Measurements from ENCODE around the gene R3HDM4. TPM values are rescaled to one million over a fixed set of nuclear protein-coding genes. Genes with fewer than 3 reads are reported as not detected.

Gene R3HDM4
- total and polyA plus RNA-seq, 9 of the 15 experiments (the other 6 are each of a cell fraction or from before 2014, with no cell fraction given) = 3.2 to 154 (median 59.0) TPM

GRCh38 chr19:925526-926322, 12.7 kb upstream of the R3HDM4 start, which contains the start of gene ARID3A (continued):
- TF ChIP-seq, protein P1, sequence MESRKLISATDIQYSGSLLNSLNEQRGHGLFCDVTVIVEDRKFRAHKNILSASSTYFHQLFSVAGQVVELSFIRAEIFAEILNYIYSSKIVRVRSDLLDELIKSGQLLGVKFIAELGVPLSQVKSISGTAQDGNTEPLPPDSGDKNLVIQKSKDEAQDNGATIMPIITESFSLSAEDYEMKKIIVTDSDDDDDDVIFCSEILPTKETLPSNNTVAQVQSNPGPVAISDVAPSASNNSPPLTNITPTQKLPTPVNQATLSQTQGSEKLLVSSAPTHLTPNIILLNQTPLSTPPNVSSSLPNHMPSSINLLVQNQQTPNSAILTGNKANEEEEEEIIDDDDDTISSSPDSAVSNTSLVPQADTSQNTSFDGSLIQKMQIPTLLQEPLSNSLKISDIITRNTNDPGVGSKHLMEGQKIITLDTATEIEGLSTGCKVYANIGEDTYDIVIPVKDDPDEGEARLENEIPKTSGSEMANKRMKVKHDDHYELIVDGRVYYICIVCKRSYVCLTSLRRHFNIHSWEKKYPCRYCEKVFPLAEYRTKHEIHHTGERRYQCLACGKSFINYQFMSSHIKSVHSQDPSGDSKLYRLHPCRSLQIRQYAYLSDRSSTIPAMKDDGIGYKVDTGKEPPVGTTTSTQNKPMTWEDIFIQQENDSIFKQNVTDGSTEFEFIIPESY (CRISPR knock-in tag; IDR thresholded peaks at IDR 0.05) = no peak
- no peak; the same call in 1 of the 2 replicates for TF ChIP-seq NCOA6 (IDR thresholded peaks at IDR 0.05)
- no peak for TF ChIP-seq SRSF7 (optimal IDR thresholded peaks at IDR 0.05; ENCODE audit: low read depth, low read length)
- no peak for TF ChIP-seq ZNF384 (IDR thresholded peaks at IDR 0.05; ENCODE audit: low read depth, low read length)
- no peak for TF ChIP-seq ZKSCAN8 (CRISPR knock-in tag; IDR thresholded peaks at IDR 0.05)
- TF ChIP-seq, protein P2, sequence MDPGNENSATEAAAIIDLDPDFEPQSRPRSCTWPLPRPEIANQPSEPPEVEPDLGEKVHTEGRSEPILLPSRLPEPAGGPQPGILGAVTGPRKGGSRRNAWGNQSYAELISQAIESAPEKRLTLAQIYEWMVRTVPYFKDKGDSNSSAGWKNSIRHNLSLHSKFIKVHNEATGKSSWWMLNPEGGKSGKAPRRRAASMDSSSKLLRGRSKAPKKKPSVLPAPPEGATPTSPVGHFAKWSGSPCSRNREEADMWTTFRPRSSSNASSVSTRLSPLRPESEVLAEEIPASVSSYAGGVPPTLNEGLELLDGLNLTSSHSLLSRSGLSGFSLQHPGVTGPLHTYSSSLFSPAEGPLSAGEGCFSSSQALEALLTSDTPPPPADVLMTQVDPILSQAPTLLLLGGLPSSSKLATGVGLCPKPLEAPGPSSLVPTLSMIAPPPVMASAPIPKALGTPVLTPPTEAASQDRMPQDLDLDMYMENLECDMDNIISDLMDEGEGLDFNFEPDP (CRISPR knock-in tag; IDR thresholded peaks at IDR 0.05) = no peak
- TF ChIP-seq DIDO1 (tag; IDR thresholded peaks at IDR 0.05; ENCODE audit: low read depth) = no peak
- TF ChIP-seq SPI1 (IDR thresholded peaks at IDR 0.05; ENCODE audit: borderline replicate concordance, low read depth, low read length) = peak; percentile 75
- no peak for TF ChIP-seq HOXB6 (CRISPR knock-in tag; IDR thresholded peaks at IDR 0.05; ENCODE audit: borderline replicate concordance)
- no peak for TF ChIP-seq ZNF445 (CRISPR knock-in tag; IDR thresholded peaks at IDR 0.05; ENCODE audit: low read depth)
- no peak for TF ChIP-seq BRCA1 (IDR thresholded peaks at IDR 0.05)
- TF ChIP-seq BRCA1 (CRISPR knock-in tag; IDR thresholded peaks at IDR 0.05) = no peak
- TF ChIP-seq ZNF253 (CRISPR knock-in tag; conservative IDR thresholded peaks at IDR 0.05) = no peak
- TF ChIP-seq HMG20B (CRISPR knock-in tag; IDR thresholded peaks at IDR 0.05) = no peak
- TF ChIP-seq NR3C1 (CRISPR knock-in tag; IDR thresholded peaks at IDR 0.05) = no peak
- no peak for TF ChIP-seq USF1 (CRISPR knock-in tag; IDR thresholded peaks at IDR 0.05)
- no peak for TF ChIP-seq SMARCC2 (IDR thresholded peaks at IDR 0.05; ENCODE audit: low read depth)
- no peak for TF ChIP-seq SLC30A9 (CRISPR knock-in tag; IDR thresholded peaks at IDR 0.05)
- peak; percentile 82 for TF ChIP-seq RBM25 (IDR thresholded peaks at IDR 0.05; ENCODE audit: low read depth, low read length, severe bottlenecking)
- peak; percentile 23; the same call in 1 of the 2 replicates for TF ChIP-seq RB1 (IDR thresholded peaks at IDR 0.05; ENCODE audit: low read depth)
- TF ChIP-seq CHD4 (IDR thresholded peaks at IDR 0.05; ENCODE audit: insufficient read depth, insufficient replicate concordance, low read depth, low read length, poor library complexity, severe bottlenecking) = no peak
- TF ChIP-seq ZNF23 (CRISPR knock-in tag; IDR thresholded peaks at IDR 0.05) = no peak
- TF ChIP-seq MEF2D (tag; conservative IDR thresholded peaks at IDR 0.05; ENCODE audit: low read depth) = no peak
- no peak for TF ChIP-seq ZBTB1 (CRISPR knock-in tag; IDR thresholded peaks at IDR 0.05; ENCODE audit: borderline replicate concordance, low read depth)
- TF ChIP-seq ZNF124 (CRISPR knock-in tag; IDR thresholded peaks at IDR 0.05) = no peak
- TF ChIP-seq NEUROD1 (IDR thresholded peaks at IDR 0.05; ENCODE audit: borderline replicate concordance, low read depth, low read length, partially characterized antibody) = peak; percentile 85
- no peak for TF ChIP-seq ZNF224 (CRISPR knock-in tag; IDR thresholded peaks at IDR 0.05)

All from K562 (cell line).